Measurements from ENCODE around the gene CFHR5.
"Not testable (repeated sequence)": the region's sequence is repeated elsewhere in the genome, so short reads cannot be mapped to it uniquely, and the experiment has no call there.

CFHR5 gene

GRCh38 chr1:197021716-197022115 lies 44.4 kb downstream of the CFHR5 start:
- no peak for TF ChIP-seq CTCF (IDR thresholded peaks at IDR 0.05; ENCODE audit: borderline replicate concordance, insufficient read depth, low read depth, low read length)
- H3K4me3 ChIP-seq (ENCODE audit: low read depth, low read length): no peak overlapping the region

GRCh38 chr1:197024460-197024859 lies 47.1 kb downstream of the CFHR5 start:
- TF ChIP-seq CTCF (IDR thresholded peaks at IDR 0.05; ENCODE audit: borderline replicate concordance, insufficient read depth, low read depth, low read length): no peak
- H3K4me3 ChIP-seq (ENCODE audit: low read depth, low read length): no peak overlapping the region

GRCh38 chr1:197027359-197027758 lies 50.0 kb downstream of the CFHR5 start:
- TF ChIP-seq CTCF (IDR thresholded peaks at IDR 0.05; ENCODE audit: borderline replicate concordance, insufficient read depth, low read depth, low read length): no peak
- no peak overlapping the region for H3K4me3 ChIP-seq (ENCODE audit: low read depth, low read length)

GRCh38 chr1:197029749-197030148 lies 52.4 kb downstream of the CFHR5 start:
- TF ChIP-seq CTCF (IDR thresholded peaks at IDR 0.05; ENCODE audit: borderline replicate concordance, insufficient read depth, low read depth, low read length): no peak
- no peak overlapping the region for H3K4me3 ChIP-seq (ENCODE audit: low read depth, low read length)

GRCh38 chr1:197034631-197035339 lies 57.4 kb downstream of the CFHR5 start:
- H3K4me3 ChIP-seq (ENCODE audit: low read depth, low read length): not testable (repeated sequence)

GRCh38 chr1:197036861-197037260 lies 59.5 kb downstream of the CFHR5 start:
- no peak for TF ChIP-seq CTCF (IDR thresholded peaks at IDR 0.05; ENCODE audit: borderline replicate concordance, insufficient read depth, low read depth, low read length)
- H3K4me3 ChIP-seq (ENCODE audit: low read depth, low read length): no peak overlapping the region

GRCh38 chr1:197041486-197042353 lies 64.4 kb downstream of the CFHR5 start:
- H3K4me3 ChIP-seq (ENCODE audit: low read depth, low read length): no peak overlapping the region
- no peak for TF ChIP-seq CTCF (IDR thresholded peaks at IDR 0.05; ENCODE audit: borderline replicate concordance, insufficient read depth, low read depth, low read length)
